IMR-90 (cell line): ENCODE results near the gene PITRM1.

Source experiments
- CEBPB ChIP-seq: IDR thresholded peaks from 2 replicates; pipeline ENCODE4 v1.6.1; 2012; ENCODE audit warnings: low read depth, low read length, improper control_type of control experiment
- CTCF ChIP-seq: conservative IDR thresholded peaks from 2 replicates; pipeline ENCODE4 v1.5.1; 2012; ENCODE audit warnings: mild to moderate bottlenecking, low read depth, low read length, improper control_type of control experiment
- FOS ChIP-seq: fragments of 150-350 bp; IDR thresholded peaks from 2 replicates; pipeline ENCODE4 v1.6.1; 2016; ENCODE audit warnings: low read depth, low read length
- MAZ ChIP-seq: IDR thresholded peaks from 2 replicates; pipeline ENCODE4 v1.6.1; 2012; ENCODE audit warnings: low read depth, mild to moderate bottlenecking, low read length, improper control_type of control experiment, moderate library complexity, borderline replicate concordance
- MXI1 ChIP-seq: IDR thresholded peaks from 2 replicates; pipeline ENCODE4 v1.6.1; 2012; ENCODE audit warnings: low read depth, mild to moderate bottlenecking, low read length, moderate library complexity, borderline replicate concordance
- POLR2A ChIP-seq: IDR thresholded peaks from 2 replicates; pipeline ENCODE4 v1.6.1; 2012; ENCODE audit warnings: mild to moderate bottlenecking, low read depth, low read length
- RFX5 ChIP-seq: IDR thresholded peaks from 2 replicates; pipeline ENCODE4 v1.8.0; 2012; ENCODE audit warnings: low read depth, mild to moderate bottlenecking, low read length, moderate library complexity
- SMC3 ChIP-seq: fragments of 150-350 bp; IDR thresholded peaks from 2 replicates; pipeline ENCODE4 v1.6.1; 2016; ENCODE audit warnings: low read depth, mild to moderate bottlenecking, antibody characterized with exemption, low read length, moderate library complexity

- TF ChIP-seq CTCF (no peak), POLR2A (no peak), FOS (no peak), MXI1 (no peak), MAZ (no peak), CEBPB (no peak), SMC3 (no peak), RFX5 (no peak)
Measured at GRCh38 chr10:3165196-3165595, 7.4 kb downstream of the PITRM1 start.
